Measurements from ENCODE around the gene PCBP1. TPM values are rescaled to one million over a fixed set of nuclear protein-coding genes. Genes with fewer than 3 reads are reported as not detected.

The PCBP1 gene
- 100 to 1,000 TPM; 121 to 210 (median 145) TPM for total RNA-seq

GRCh38 chr2:70086838-70087701, at the start of gene PCBP1:
TSS of gene PCBP1 (plus strand) at chr2:70087477. CDS start at chr2:70087744, 267 bp downstream.
- intact Hi-C loops (cut with DNase I; ENCODE audit: low total_unique reads): loop anchor here (1.0 kb wide), 1 partner anchor 55 kb away; no protein-coding TSS in a partner anchor
- Histone ChIP-seq H3K9me3 (no peaks in the 10 kb centered on the region), H3K4me3 (peak within 1 kb of the TSS; percentile 77 to 90 (median 87)), H3K36me3 (no peaks in the 10 kb centered on the region), H3K4me1 (peaks cover 0 to 15% of the 10 kb centered on the region in 2 donors), H3K27ac (peak within 1 kb of the TSS; percentile 100), H3K27me3 (no peaks in the 10 kb centered on the region)
- DNase-seq (ENCODE audit: low spot score in 2 of 2): peak; percentile 92 to 96
- TF ChIP-seq CTCF (IDR thresholded peaks at IDR 0.05): no peak
- TF ChIP-seq POLR2AphosphoS5 (IDR thresholded peaks at IDR 0.05): peak; percentile 83 to 95 (median 84)
- TF ChIP-seq POLR2A (IDR thresholded peaks at IDR 0.05): peak; percentile 62

GRCh38 chr2:70039366-70039765, 47.9 kb upstream of the PCBP1 start:
- H3K27ac ChIP-seq: no peak overlapping the region
- intact Hi-C loops (cut with DNase I; ENCODE audit: low total_unique reads): no loop called here

GRCh38 chr2:70041663-70042062, 45.6 kb upstream of the PCBP1 start:
- intact Hi-C loops (cut with DNase I; ENCODE audit: low total_unique reads): no loop called here
- Histone ChIP-seq H3K36me3 (no peaks in the 10 kb centered on the region), H3K4me3 (no peak overlapping the region), H3K27ac (no peak overlapping the region), H3K9me3 (no peaks in the 10 kb centered on the region), H3K4me1 (no peaks in the 10 kb centered on the region), H3K27me3 (no peaks in the 10 kb centered on the region)
- DNase-seq (ENCODE audit: low spot score in 2 of 2): no peak
- TF ChIP-seq POLR2A (IDR thresholded peaks at IDR 0.05): no peak
- no peak for TF ChIP-seq POLR2AphosphoS5 (IDR thresholded peaks at IDR 0.05)
- TF ChIP-seq CTCF (IDR thresholded peaks at IDR 0.05): no peak

More at GRCh38 chr2:70039366-70039765, 47.9 kb upstream of the PCBP1 start:
- H3K4me1 ChIP-seq: no peaks in the 10 kb centered on the region
- H3K36me3 ChIP-seq: no peaks in the 10 kb centered on the region
- no peak for TF ChIP-seq CTCF (IDR thresholded peaks at IDR 0.05)
- no peak for TF ChIP-seq POLR2A (IDR thresholded peaks at IDR 0.05)
- TF ChIP-seq POLR2AphosphoS5 (IDR thresholded peaks at IDR 0.05): no peak
- H3K27me3 ChIP-seq: no peaks in the 10 kb centered on the region
- H3K4me3 ChIP-seq: no peak overlapping the region
- DNase-seq (ENCODE audit: low spot score in 2 of 2): no peak
- no peaks in the 10 kb centered on the region for H3K9me3 ChIP-seq

GRCh38 chr2:70042246-70042645, 45.0 kb upstream of the PCBP1 start:
- intact Hi-C loops (cut with DNase I; ENCODE audit: low total_unique reads): no loop called here

More at GRCh38 chr2:70042246-70042645, 45.0 kb upstream of the PCBP1 start:
- Histone ChIP-seq H3K27me3 (no peaks in the 10 kb centered on the region), H3K36me3 (no peaks in the 10 kb centered on the region), H3K4me3 (no peak overlapping the region), H3K4me1 (no peaks in the 10 kb centered on the region), H3K27ac (no peak overlapping the region), H3K9me3 (no peaks in the 10 kb centered on the region)
- DNase-seq (ENCODE audit: low spot score in 2 of 2): no peak
- TF ChIP-seq POLR2A (IDR thresholded peaks at IDR 0.05) (no peak), POLR2AphosphoS5 (IDR thresholded peaks at IDR 0.05) (no peak), CTCF (IDR thresholded peaks at IDR 0.05) (no peak)

All from breast epithelium (tissue), 4 donors.